BJ (cell line): Measurements from ENCODE around the gene TBC1D10A. TPM values are rescaled to one million over a fixed set of nuclear protein-coding genes. Genes with fewer than 3 reads are reported as not detected.

ENCODE experiments used
- CTCF ChIA-PET: fragments of 350-600 bp; formaldehyde crosslinking; extraction: SDS; loops from one replicate; lab custom pipeline; 2021; ENCODE audit warnings: antibody characterized with exemption, inconsistent platforms; lab: Yijun Ruan, JAX
- POLR2A ChIA-PET: fragments of 300-600 bp; sonication (Branson Sonifier 250); formaldehyde crosslinking; extraction: SDS; loops from one replicate; lab custom pipeline; 2021; ENCODE audit warnings: antibody characterized with exemption; lab: Charles Lee
- DNase-seq: peaks from one replicate; pipeline ENCODE4 v3.0.0-alpha.2; 2011; ENCODE audit warnings: low read depth
- H3K27me3 ChIP-seq: 2 replicates; pipeline ENCODE4 v1.6.0; 2011; ENCODE audit warnings: low read length; ENCODE audit not compliant: control insufficient read depth, insufficient read depth
- H3K36me3 ChIP-seq: 2 replicates; pipeline ENCODE4 v1.5.1; 2011; ENCODE audit warnings: low read length; ENCODE audit not compliant: control insufficient read depth, insufficient read depth
- H3K4me3 ChIP-seq: 2 replicates; pipeline ENCODE4 v1.5.1; 2011; ENCODE audit warnings: low read depth, mild to moderate bottlenecking, control low read depth, low read length
- polyA plus RNA-seq: library from polyadenylated mRNA; depleted of rRNA; stranded (reverse); fragments of >200 nt; gene quantifications from 2 replicates; pipeline ENCODE4 v1.2.3, GENCODE V29; 2011
- TF ChIP-seq, protein P1 (sequence below): IDR thresholded peaks from 2 replicates; pipeline ENCODE4 v1.5.1; 2011; ENCODE audit warnings: low read depth, mild to moderate bottlenecking, control low read depth, inconsistent platforms, low read length, moderate library complexity; ENCODE audit not compliant: insufficient read depth

Gene TBC1D10A
- polyA plus RNA-seq, 1 experiment: 22.1 TPM

DNA sequence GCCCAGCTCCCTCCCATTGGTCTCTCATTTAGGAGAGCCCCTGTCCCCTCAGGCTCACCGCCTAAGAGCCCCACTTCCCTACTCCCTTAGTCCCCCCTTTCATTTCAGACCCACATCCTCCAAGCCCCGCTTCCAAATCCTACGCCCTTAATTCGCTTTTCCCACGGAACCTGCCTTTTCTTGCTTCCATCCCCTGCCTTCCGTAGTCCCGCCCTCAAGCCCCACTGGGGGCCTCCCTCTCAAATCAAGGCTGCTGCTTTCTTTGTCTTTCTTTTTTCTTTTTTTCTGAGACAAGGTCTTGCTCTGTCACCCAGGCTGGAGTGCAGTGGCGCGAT, 30.5 kb upstream of the TBC1D10A start:
- POLR2A ChIA-PET: no interaction called here
- TF ChIP-seq, protein P1, sequence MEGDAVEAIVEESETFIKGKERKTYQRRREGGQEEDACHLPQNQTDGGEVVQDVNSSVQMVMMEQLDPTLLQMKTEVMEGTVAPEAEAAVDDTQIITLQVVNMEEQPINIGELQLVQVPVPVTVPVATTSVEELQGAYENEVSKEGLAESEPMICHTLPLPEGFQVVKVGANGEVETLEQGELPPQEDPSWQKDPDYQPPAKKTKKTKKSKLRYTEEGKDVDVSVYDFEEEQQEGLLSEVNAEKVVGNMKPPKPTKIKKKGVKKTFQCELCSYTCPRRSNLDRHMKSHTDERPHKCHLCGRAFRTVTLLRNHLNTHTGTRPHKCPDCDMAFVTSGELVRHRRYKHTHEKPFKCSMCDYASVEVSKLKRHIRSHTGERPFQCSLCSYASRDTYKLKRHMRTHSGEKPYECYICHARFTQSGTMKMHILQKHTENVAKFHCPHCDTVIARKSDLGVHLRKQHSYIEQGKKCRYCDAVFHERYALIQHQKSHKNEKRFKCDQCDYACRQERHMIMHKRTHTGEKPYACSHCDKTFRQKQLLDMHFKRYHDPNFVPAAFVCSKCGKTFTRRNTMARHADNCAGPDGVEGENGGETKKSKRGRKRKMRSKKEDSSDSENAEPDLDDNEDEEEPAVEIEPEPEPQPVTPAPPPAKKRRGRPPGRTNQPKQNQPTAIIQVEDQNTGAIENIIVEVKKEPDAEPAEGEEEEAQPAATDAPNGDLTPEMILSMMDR: no peak
- CTCF ChIA-PET: interaction anchor here (0.6 to 1.7 kb wide), 7 partner anchors 18 to 779 kb away, joined by 3 to 16 read pairs (median 3); partner anchors contain the start of gene CASTOR1
- Histone ChIP-seq H3K36me3 (peaks cover 6% of the 10 kb centered on the region), H3K4me3 (peak overlapping the region; percentile 85), H3K27me3 (no peaks in the 10 kb centered on the region)
- DNase-seq: no peak

DNA sequence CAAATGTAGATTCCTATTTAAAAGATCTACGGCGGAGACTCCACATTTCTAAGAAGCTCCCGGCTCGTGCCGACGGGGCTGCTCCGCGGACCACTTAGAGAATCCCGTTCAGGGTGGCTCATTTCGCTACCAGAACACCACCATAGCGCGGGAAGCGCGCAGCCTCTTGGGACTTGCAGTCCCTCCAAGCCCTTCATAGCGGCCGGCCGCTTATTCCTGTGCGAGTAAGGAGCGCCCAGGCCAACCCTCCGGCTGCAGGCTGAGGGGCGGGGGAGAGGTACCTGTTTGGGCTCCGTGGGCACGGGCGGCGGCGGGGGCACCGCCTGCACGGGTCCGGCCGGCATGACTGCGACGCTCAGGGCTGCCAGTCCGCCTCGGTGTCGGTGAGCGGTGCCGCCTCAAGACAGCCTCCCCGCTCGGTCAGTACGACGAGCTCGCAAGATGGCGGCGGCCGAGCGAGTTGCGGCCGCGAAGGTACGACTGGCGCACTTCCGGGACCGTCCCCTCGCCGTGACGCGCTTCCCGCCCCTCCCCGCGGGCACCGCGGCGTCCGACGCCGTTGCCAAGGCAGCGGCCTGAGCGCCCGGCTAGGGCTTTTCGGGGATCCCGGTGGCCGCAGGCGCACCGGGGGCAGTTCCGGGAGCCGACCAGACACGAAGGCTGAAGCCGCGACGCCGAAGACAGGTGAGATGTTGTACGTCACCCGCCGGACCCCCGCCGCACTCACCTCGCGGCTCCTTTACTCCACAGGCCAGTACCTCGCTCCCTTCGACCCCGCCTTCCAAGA, 29.9 kb upstream of the TBC1D10A start, which contains the start of the genes CCDC157 and SF3A1:
Gene CCDC157 (plus strand): TSS at position 559 of the 787 bp plus-strand sequence. CDS start 8,994 bp downstream, outside the sequence.
Gene SF3A1 (minus strand): TSS at position 446 of the 787 bp plus-strand sequence. CDS start 102 bp downstream, at position 344.
- POLR2A ChIA-PET: no interaction called here

DNA sequence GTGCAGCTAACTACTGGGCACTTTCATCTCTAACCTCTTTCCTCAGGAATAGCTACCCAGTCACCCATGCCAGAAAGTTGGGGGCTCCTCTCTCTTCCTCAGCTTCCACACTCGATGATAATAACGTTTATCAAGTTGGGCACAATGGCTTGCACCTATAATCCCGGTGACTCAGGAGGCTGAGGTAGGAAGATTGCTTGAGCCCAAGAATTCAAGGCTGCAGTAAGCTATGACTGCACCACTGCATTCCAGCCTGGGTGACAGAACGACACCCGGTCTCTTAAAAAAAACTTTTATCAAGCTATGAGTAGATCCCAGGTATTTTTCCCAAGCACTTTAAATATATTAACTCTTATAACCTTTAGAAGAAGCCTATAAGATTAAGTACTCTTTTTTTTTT, 27.9 kb upstream of the TBC1D10A start:
- no peak for DNase-seq
- Histone ChIP-seq H3K36me3 (peaks cover 14% of the 10 kb centered on the region), H3K4me3 (no peak overlapping the region), H3K27me3 (no peaks in the 10 kb centered on the region)
- POLR2A ChIA-PET: interaction anchor here (0.6 kb wide), 1 partner anchor 18 kb away, joined by 3 read pairs; no protein-coding TSS in a partner anchor
- TF ChIP-seq, protein P1: no peak
- CTCF ChIA-PET: interaction anchor here (0.6 to 1.7 kb wide), 3 partner anchors 31 to 266 kb away, joined by 3 to 4 read pairs (median 3); partner anchors contain the start of gene RNF215

More for the DNA sequence above, 29.9 kb upstream of the TBC1D10A start, which contains the start of the genes CCDC157 and SF3A1:
- TF ChIP-seq, protein P1: no peak
- CTCF ChIA-PET: interaction anchor here (0.6 to 1.7 kb wide), 8 partner anchors 19 to 779 kb away, joined by 3 to 16 read pairs (median 3); partner anchors contain the start of gene CASTOR1
- Histone ChIP-seq H3K36me3 (peaks cover 12% of the 10 kb centered on the region), H3K27me3 (no peaks in the 10 kb centered on the region), H3K4me3 (peak within 1 kb of the TSS; percentile 85)
- DNase-seq: peak; percentile 42

DNA sequence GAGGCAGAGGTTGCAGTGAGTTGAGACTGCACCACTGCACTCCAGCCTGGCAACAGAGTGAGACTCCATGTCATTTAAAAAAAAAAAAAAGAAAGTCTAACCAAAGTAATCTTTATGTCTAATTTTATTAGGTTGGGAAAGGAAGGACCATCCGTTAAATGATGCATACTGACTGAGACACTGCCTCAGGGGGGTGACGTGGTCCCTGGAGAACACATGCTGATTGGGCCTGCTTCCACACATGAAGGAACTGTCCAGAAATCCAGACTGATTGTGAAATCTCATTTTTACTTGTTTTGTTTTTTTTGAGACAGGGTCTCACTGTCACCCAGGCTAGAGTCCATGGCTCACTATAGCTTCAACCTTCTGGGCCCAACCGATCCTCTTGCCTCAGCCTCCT, 24.5 kb upstream of the TBC1D10A start:
- H3K27me3 ChIP-seq: no peaks in the 10 kb centered on the region
- peak; percentile 62 for DNase-seq
- CTCF ChIA-PET: interaction anchor here (1.2 kb wide), 1 partner anchor 88 kb away, joined by 4 read pairs; no protein-coding TSS in a partner anchor
- peaks cover 15% of the 10 kb centered on the region for H3K36me3 ChIP-seq
- POLR2A ChIA-PET: no interaction called here
- H3K4me3 ChIP-seq: no peak overlapping the region
- TF ChIP-seq, protein P1: no peak

DNA sequence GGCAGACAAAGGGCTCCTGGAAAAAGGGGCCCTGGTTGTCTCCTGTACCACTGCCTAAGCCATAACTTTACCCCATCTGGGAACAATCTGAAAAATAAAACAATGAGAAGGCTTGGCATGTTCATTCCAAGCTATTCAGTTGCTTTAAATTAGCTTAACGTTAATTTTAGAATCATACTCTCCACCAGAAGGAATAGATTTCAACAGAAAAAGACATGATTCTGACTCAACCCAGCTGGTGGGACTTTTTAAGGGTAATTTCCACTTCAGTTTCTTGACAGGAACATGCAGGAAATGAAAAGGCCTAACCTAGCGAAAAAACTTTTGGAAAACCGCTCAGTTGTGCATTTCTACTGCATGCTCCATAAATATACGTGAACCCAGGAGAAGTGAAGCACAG, 22.1 kb upstream of the TBC1D10A start:
- ChIA-PET POLR2A (no interaction called here), CTCF (interaction anchor here (0.7 to 2.0 kb wide), 4 partner anchors 58 to 158 kb away, joined by 3 to 5 read pairs (median 3); no protein-coding TSS in a partner anchor)
- no peaks in the 10 kb centered on the region for H3K27me3 ChIP-seq
- H3K36me3 ChIP-seq: peaks cover 32% of the 10 kb centered on the region
- peak; percentile 50 for DNase-seq
- no peak overlapping the region for H3K4me3 ChIP-seq
- TF ChIP-seq, protein P1: no peak
